Endodermal cell (in vitro differentiated cells): ENCODE measurements around the gene DISP1. TPM values are rescaled to one million over a fixed set of nuclear protein-coding genes. Genes with fewer than 3 reads are reported as not detected.

Experiments
- DNase-seq: peaks from one replicate; pipeline ENCODE4 v3.0.0-alpha.2; 2017
- H3K27ac ChIP-seq: 2 replicates; pipeline ENCODE4 v1.5.1; 2013; ENCODE audit warnings: mild to moderate bottlenecking, low read depth, low read length, moderate library complexity
- H3K27me3 ChIP-seq: 2 replicates; pipeline ENCODE4 v1.6.1; 2013; ENCODE audit warnings: mild to moderate bottlenecking, low read length, moderate library complexity; ENCODE audit not compliant: insufficient read depth, control insufficient read depth, poor library complexity, severe bottlenecking
- H3K36me3 ChIP-seq: 2 replicates; pipeline ENCODE4 v1.7.0; 2013; ENCODE audit warnings: mild to moderate bottlenecking, low read length, moderate library complexity; ENCODE audit not compliant: control insufficient read depth, insufficient read depth
- H3K4me1 ChIP-seq: one replicate; pipeline ENCODE4 v1.7.0; 2013; ENCODE audit warnings: low read length; ENCODE audit not compliant: control insufficient read depth, insufficient read depth
- H3K4me3 ChIP-seq: 2 replicates; pipeline ENCODE4 v1.5.1; 2013; ENCODE audit warnings: mild to moderate bottlenecking, low read length, moderate library complexity
- H3K9ac ChIP-seq: 2 replicates; pipeline ENCODE4 v1.6.1; 2013; ENCODE audit warnings: mild to moderate bottlenecking, low read length, moderate library complexity; ENCODE audit not compliant: poor library complexity, severe bottlenecking; ENCODE audit errors: extremely low read depth
- H3K9me3 ChIP-seq: 2 replicates; pipeline ENCODE4 v1.6.1; 2013; ENCODE audit warnings: mild to moderate bottlenecking, low read length, moderate library complexity; ENCODE audit not compliant: control insufficient read depth
- H3K27ac Mint-ChIP-seq: 2 replicates; pipeline ENCODE4 v1.8.0; 2020; ENCODE audit warnings: mixed read lengths
- H3K27me3 Mint-ChIP-seq: 2 replicates; pipeline ENCODE4 v1.8.0; 2021; ENCODE audit warnings: mild to moderate bottlenecking, mixed read lengths; ENCODE audit not compliant: insufficient read depth
- H3K36me3 Mint-ChIP-seq: 2 replicates; pipeline ENCODE4 v1.8.0; 2020; ENCODE audit warnings: low read depth, mixed read lengths
- H3K4me1 Mint-ChIP-seq: 2 replicates; pipeline ENCODE4 v1.8.0; 2020; ENCODE audit warnings: mixed read lengths
- H3K4me3 Mint-ChIP-seq: 2 replicates; pipeline ENCODE4 v1.8.0; 2020; ENCODE audit warnings: mild to moderate bottlenecking, moderate library complexity, mixed read lengths
- H3K9me3 Mint-ChIP-seq: 2 replicates; pipeline ENCODE4 v1.8.0; 2020; ENCODE audit warnings: mild to moderate bottlenecking, mixed read lengths
- WGBS, 2 experiments: methylation state at CpG; one replicate each; pipeline versions ENCODE4 v1.1.5 to v1.1.7; 2013; ENCODE audit warnings: missing lambda C conversion rate in 2 of 2, mixed read lengths in 1 of 2; ENCODE audit not compliant: insufficient coverage in 1 of 2, insufficient read length in 1 of 2; 5-methylcytosine and 5-hydroxymethylcytosine counted together
- total RNA-seq, 2 donors: library from RNA; stranded (reverse); fragmentation: NEBNext Ultra II Directional in 1 of 2; extraction: Animal tissue kit (Norgen Biotek cat#: 25700) in 1 of 2; gene quantifications; 2 replicates in 1 of 2; 3 replicates in 1 of 2; pipeline ENCODE4 v1.2.1, GENCODE V29; 2021
- TF ChIP-seq, protein P1 (sequence below): fragments of 200-600 bp; sonication (generic); conservative IDR thresholded peaks from 2 replicates; pipeline ENCODE4 v1.5.0; 2021; ENCODE audit warnings: antibody characterized with exemption, mild to moderate bottlenecking

Gene DISP1
- total RNA-seq, 2 donors from 2014 or later = 6.1 to 7.5 TPM

DNA sequence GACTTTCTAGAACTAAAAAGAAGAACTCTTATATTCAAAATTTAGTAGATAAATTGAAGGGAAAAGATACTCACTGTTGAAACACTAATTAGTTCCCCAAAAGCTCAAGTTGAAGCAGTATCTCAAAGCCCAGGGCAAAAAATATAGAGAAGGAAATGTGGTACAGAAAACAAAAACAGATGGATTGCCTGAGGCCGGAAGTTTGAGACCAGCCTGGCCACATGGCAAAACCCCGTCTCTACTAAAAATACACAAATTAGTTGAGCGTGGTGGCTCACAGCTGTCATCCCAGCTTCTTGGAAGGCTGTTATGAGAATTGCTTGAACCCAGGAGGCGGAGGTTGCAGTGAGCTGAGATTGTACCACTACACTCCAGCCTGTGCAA is 41.9 kb upstream of the DISP1 start:
- Histone ChIP-seq H3K27me3 (no peaks in the 10 kb centered on the region), H3K9me3 (peaks cover 22% of the 10 kb centered on the region), H3K36me3 (no peaks in the 10 kb centered on the region), H3K27ac (no peak overlapping the region), H3K4me3 (no peak overlapping the region), H3K9ac (no peak overlapping the region), H3K4me1 (no peaks in the 10 kb centered on the region)
- no peak for DNase-seq
- Mint-ChIP-seq H3K4me3 (no peak overlapping the region), H3K27ac (no peak overlapping the region), H3K9me3 (peaks cover 23% of the 10 kb centered on the region), H3K4me1 (no peaks in the 10 kb centered on the region), H3K36me3 (peaks cover 4% of the 10 kb centered on the region), H3K27me3 (peaks cover 6% of the 10 kb centered on the region)
- WGBS, 2 experiments = 80 to 93% methylated on average over 1 to 4 of the region's 4 CpGs
- TF ChIP-seq, protein P1, sequence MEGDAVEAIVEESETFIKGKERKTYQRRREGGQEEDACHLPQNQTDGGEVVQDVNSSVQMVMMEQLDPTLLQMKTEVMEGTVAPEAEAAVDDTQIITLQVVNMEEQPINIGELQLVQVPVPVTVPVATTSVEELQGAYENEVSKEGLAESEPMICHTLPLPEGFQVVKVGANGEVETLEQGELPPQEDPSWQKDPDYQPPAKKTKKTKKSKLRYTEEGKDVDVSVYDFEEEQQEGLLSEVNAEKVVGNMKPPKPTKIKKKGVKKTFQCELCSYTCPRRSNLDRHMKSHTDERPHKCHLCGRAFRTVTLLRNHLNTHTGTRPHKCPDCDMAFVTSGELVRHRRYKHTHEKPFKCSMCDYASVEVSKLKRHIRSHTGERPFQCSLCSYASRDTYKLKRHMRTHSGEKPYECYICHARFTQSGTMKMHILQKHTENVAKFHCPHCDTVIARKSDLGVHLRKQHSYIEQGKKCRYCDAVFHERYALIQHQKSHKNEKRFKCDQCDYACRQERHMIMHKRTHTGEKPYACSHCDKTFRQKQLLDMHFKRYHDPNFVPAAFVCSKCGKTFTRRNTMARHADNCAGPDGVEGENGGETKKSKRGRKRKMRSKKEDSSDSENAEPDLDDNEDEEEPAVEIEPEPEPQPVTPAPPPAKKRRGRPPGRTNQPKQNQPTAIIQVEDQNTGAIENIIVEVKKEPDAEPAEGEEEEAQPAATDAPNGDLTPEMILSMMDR = no peak

DNA sequence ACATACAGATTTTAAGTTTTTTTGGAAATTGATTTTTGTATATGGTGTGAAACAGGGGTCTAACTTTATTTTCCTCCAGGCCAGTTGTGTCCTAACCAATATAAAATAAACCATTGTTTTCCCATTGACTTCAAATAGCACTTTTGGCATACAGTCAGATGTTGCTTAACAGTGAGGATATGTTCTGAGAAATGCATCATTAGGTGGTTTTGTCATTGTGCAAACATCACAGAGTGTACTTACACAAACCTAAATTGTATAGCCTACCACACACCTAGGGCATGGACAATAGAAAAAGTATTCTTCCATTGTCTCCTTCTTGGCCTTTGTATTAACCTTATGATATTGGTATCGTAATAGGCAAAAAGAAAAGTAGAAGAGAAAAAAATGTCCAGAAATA is 37.4 kb upstream of the DISP1 start:
- Histone ChIP-seq H3K9ac (no peak overlapping the region), H3K9me3 (no peaks in the 10 kb centered on the region), H3K4me1 (no peaks in the 10 kb centered on the region), H3K36me3 (no peaks in the 10 kb centered on the region), H3K4me3 (no peak overlapping the region), H3K27me3 (no peaks in the 10 kb centered on the region), H3K27ac (no peak overlapping the region)
- H3K4me3 Mint-ChIP-seq = no peak overlapping the region
- H3K27ac Mint-ChIP-seq = no peak overlapping the region
- peaks cover 15% of the 10 kb centered on the region for H3K27me3 Mint-ChIP-seq
- DNase-seq = no peak
- WGBS, 2 experiments = no CpG with 5 or more reads among the region's 1 CpG
- H3K9me3 Mint-ChIP-seq = no peaks in the 10 kb centered on the region
- H3K4me1 Mint-ChIP-seq = no peaks in the 10 kb centered on the region
- no peaks in the 10 kb centered on the region for H3K36me3 Mint-ChIP-seq
- TF ChIP-seq, protein P1 = no peak

DNA sequence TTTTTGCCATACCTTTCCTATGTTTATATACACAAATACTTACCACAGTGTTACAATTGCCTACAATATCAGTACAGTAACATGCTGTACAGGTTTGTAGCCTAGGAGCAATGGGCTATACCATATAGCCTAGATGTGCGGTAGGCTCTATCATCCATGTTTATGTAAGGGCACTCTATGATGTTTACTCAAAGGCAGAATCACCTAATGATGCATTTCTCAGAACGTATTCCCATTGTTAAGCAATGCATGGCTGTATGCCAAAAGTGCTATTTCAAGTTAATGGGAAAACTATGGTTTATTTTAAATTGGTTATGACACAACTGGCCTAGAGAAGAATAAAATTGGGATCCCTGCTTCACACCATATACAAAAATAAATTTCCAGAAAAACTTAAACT is 36.9 kb upstream of the DISP1 start:
- no peaks in the 10 kb centered on the region for H3K27me3 ChIP-seq
- no peak for DNase-seq
- WGBS, 2 experiments = 92 to 100% methylated on average over 1 to 2 of the region's 2 CpGs

More for the DNA sequence above, 36.9 kb upstream of the DISP1 start:
- Histone ChIP-seq H3K36me3 (no peaks in the 10 kb centered on the region), H3K4me3 (no peak overlapping the region), H3K9ac (no peak overlapping the region), H3K4me1 (no peaks in the 10 kb centered on the region), H3K27ac (no peak overlapping the region), H3K9me3 (no peaks in the 10 kb centered on the region)
- no peak overlapping the region for H3K27ac Mint-ChIP-seq
- H3K4me3 Mint-ChIP-seq = no peak overlapping the region
- peaks cover 15% of the 10 kb centered on the region for H3K27me3 Mint-ChIP-seq
- TF ChIP-seq, protein P1 = no peak
- H3K9me3 Mint-ChIP-seq = no peaks in the 10 kb centered on the region
- no peaks in the 10 kb centered on the region for H3K36me3 Mint-ChIP-seq
- no peaks in the 10 kb centered on the region for H3K4me1 Mint-ChIP-seq
